Astrocyte of the spinal cord (primary cell): ENCODE data around the gene NOL6.

ENCODE experiments used
- DNase-seq: peaks from one replicate; pipeline ENCODE4 v3.0.0; 2011; ENCODE audit warnings: low read depth, low spot score
- H3K4me3 ChIP-seq: 2 replicates; pipeline ENCODE4 v1.5.1; 2011; ENCODE audit warnings: low read depth, mild to moderate bottlenecking, low read length, moderate library complexity
- CTCF ChIP-seq: IDR thresholded peaks from 2 replicates; pipeline ENCODE4 v1.5.1; 2012; ENCODE audit warnings: low read depth, mild to moderate bottlenecking, low read length, inconsistent platforms
- in situ Hi-C: cut with HindIII; loops from 2 replicates; pipeline ENCODE4 v1.10.0; 2017; ENCODE audit warnings: low sequenced_read_pairs

Gene NOL6

GRCh38 chr9:33453999-33454660 is 19.6 kb downstream of the NOL6 start:
- H3K4me3 ChIP-seq = no peak overlapping the region
- no peak for TF ChIP-seq CTCF
- in situ Hi-C loops = no loop called here
- no peak for DNase-seq

GRCh38 chr9:33453286-33453860 is 20.4 kb downstream of the NOL6 start:
- in situ Hi-C loops = no loop called here
- TF ChIP-seq CTCF = no peak
- H3K4me3 ChIP-seq = no peak overlapping the region
- DNase-seq = no peak

- in situ Hi-C loops = no loop called here
- DNase-seq = peak; percentile 83
- TF ChIP-seq CTCF = peak; percentile 88
- H3K4me3 ChIP-seq = no peak overlapping the region
Measured at GRCh38 chr9:33452828-33453271, 20.9 kb downstream of the NOL6 start.

- no peak for TF ChIP-seq CTCF
- no peak for DNase-seq
- in situ Hi-C loops = no loop called here
- no peak overlapping the region for H3K4me3 ChIP-seq
Measured at GRCh38 chr9:33450621-33451146, 23.0 kb downstream of the NOL6 start.

- no peak for TF ChIP-seq CTCF
- in situ Hi-C loops = no loop called here
- no peak for DNase-seq
- no peak overlapping the region for H3K4me3 ChIP-seq
Measured at GRCh38 chr9:33449715-33450114, 24.0 kb downstream of the NOL6 start.

GRCh38 chr9:33447799-33448553 is 25.7 kb downstream of the NOL6 start:
- in situ Hi-C loops = no loop called here
- DNase-seq = no peak
- peak overlapping the region; percentile 3 for H3K4me3 ChIP-seq
- no peak for TF ChIP-seq CTCF
